ACHN (cell line): Measurements from ENCODE around the gene E4F1.

Experiments used
- DNase-seq: peaks from one replicate; pipeline ENCODE4 v3.0.0-alpha.2; 2015
- in situ Hi-C: cut with HindIII; loops from 2 replicates; pipeline ENCODE4 v1.10.0; 2017; ENCODE audit warnings: low sequenced_read_pairs, low pct_ligation_motif_present, low pct_unique_long_range_greater_than_20kb

The E4F1 gene

GRCh38 chr16:2204416-2205103 lies 18.8 kb upstream of the E4F1 start:
- in situ Hi-C loops: no loop called here
- DNase-seq: no peak

DNA sequence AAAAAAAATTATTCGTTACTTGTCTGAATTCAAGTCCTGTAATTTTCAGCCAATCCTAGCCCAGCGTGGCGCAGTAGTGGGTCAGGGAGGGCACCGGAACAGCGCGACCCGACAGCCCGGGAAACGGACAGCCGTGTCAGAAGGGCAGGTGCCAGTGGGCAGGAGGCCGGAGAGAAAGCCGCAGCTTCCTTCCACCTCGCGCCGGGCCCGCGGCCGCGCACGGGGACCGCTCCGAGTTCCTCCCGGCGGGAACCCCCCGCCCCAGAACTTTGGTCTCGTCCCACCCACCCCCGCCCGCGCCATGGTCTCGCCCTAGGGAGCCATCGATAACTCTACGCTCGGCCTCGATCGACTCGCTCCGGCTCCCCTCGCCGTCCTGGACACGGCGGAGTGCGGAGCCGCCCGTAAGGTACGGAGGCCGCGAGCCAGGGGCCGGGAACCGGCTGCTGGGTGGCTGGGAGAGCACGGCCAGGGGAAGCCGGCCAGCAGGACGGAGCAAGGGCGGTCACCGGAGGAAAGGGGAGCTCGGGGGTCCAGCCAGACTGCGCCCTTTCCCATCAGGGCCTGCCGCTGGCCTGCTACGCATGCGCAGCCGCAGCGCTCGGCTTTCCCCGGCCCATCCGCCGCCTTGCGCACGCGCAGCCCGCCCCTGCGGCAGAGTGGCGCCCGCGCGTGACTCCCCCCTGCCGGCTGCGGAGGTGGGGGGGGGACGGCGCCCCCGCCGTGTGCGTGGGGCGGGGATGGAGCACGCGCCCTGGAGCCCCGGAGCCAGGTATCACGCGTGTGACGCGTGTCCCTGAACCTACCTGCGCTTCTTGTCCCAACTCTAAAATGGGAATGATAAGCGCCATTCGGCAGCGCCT lies 18.1 kb upstream of the E4F1 start, which contains the start of gene MLST8:
Gene MLST8, plus strand, starts transcription at position 351 of the 863 bp plus-strand sequence. CDS start 632 bp downstream, outside the sequence.
- DNase-seq: peak; percentile 88
- in situ Hi-C loops: no loop called here

- in situ Hi-C loops: no loop called here
Observed at GRCh38 chr16:2205967-2206313, 17.5 kb upstream of the E4F1 start.

DNA sequence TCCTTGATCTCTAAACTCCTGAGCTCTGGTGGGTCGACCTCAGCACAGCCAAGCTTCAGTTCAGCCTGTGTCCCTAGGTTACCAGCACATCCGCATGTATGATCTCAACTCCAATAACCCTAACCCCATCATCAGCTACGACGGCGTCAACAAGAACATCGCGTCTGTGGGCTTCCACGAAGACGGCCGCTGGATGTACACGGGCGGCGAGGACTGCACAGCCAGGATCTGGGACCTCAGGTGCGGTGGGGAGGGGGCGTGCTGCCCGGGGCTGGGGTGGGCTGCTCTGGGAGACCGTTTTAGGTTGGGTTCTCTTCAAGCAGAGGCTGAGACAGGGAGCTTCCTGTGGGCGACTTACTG lies 17.0 kb upstream of the E4F1 start:
- in situ Hi-C loops: no loop called here
- no peak for DNase-seq

More at GRCh38 chr16:2205967-2206313, 17.5 kb upstream of the E4F1 start:
- DNase-seq: no peak

DNA sequence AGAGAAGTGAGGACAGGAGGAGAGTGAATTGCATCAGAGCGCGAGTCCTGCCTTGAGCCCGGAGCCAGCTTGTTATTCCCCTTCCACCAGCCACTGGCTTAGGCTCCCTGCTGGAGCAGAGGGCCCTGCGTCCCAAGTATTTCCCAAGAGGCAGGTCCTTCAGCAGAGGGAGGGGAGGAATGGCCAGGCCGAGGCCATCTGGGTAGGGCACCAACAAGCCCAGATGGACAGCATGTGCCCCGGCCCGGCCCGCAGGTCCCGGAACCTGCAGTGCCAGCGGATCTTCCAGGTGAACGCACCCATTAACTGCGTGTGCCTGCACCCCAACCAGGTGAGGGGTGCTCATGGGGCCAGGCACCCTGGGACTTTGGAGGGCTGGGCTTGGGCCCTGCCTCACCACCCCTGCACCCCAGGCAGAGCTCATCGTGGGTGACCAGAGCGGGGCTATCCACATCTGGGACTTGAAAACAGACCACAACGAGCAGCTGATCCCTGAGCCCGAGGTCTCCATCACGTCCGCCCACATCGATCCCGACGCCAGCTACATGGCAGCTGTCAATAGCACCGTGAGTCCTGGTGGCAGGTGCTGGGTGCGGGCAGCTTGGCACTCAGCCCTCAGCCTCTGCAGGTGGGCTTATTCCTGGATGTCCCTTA lies 16.5 kb upstream of the E4F1 start:
- in situ Hi-C loops: no loop called here
- DNase-seq: no peak

DNA sequence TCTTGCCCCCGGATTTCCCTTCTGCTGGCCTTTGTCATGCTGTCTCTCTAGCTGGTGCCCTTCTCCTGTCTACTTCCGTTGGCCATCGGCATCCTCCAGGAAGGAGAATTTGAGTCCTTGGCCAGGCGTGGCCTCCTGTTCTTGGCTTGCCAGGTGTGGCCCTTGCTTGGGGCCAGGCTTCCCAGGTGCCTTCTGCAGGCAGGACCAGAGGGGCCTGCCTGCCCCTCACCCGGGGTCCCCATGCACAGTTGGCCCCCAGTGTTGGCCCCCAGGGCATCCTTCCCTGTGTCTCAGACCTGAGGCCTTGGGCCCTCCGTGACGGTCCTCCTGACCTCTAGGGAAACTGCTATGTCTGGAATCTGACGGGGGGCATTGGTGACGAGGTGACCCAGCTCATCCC lies 15.5 kb upstream of the E4F1 start:
- in situ Hi-C loops: no loop called here
- no peak for DNase-seq

DNA sequence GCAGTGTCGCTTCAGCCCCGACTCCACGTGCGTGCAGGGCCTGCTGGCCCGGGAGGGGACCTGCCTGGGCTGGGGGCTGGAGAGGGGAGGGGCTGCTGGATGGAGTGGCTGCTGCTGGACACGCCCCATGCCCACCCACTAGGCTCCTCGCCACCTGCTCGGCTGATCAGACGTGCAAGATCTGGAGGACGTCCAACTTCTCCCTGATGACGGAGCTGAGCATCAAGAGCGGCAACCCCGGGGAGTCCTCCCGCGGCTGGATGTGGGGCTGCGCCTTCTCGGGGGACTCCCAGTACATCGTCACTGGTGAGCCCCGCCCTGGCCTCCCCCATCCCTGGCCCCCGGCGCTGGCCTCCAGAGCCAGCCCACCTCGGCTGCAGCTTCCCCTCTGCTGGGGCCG lies 15.1 kb upstream of the E4F1 start:
- in situ Hi-C loops: no loop called here

GRCh38 chr16:2208772-2209171 lies 14.6 kb upstream of the E4F1 start:
- DNase-seq: no peak
- in situ Hi-C loops: no loop called here

More for the DNA sequence above, 15.1 kb upstream of the E4F1 start:
- no peak for DNase-seq

GRCh38 chr16:2209258-2210008 lies 14.0 kb upstream of the E4F1 start:
- in situ Hi-C loops: no loop called here
- no peak for DNase-seq

- DNase-seq: no peak
- in situ Hi-C loops: no loop called here
Observed at GRCh38 chr16:2210009-2210332, 13.4 kb upstream of the E4F1 start.

DNA sequence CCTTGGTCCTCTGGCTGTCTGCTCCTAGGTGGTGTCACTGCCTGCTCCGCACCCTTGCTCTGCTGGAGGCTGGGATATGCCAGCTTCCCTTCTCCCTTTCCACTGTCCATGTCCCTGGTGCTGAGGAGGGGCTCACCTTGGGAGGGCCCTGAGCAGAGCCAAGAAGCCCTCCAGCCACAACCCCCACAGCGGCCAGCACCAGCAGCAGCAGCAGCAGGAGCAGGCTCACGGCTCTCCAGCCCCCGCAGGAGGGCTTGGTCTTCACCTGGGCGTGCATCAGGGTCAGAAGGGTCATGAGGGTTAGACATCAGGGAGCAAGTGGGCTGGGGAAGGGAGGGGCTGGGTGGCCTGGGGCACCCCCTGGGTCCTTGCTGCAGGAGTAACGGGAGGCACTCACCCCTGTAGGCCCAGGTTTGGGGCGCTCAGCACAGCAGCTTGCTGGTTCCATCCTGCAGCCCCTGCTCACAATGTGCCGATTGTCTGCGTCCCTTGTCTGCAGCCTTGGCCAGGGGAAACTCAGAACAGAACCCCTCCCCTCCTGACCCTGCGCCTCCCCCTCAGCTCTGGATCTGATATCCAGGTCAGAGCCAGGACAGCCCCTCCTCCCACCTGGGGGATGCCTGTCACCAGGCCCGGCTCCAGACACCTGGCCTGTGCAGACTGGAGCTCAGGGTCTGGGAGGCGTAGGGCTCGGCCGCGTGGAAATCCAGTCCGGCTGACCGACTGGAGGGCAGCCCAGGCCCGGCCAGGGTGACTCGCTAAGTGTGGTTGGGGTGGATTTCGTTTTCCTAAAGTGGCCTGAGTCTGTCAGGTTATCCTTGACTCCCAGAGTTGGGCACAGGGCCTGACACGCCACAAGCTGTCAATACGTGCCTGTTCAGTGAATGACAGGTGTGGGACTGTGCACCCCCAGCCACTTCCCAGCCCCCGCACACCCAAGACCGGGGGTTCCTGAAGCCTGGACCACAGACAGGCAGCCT lies 12.7 kb upstream of the E4F1 start, which contains the start of gene BRICD5:
Gene BRICD5, minus strand, starts transcription at position 478 of the 980 bp plus-strand sequence. Its CDS starts 30 bp downstream, at position 448.
- DNase-seq: no peak
- in situ Hi-C loops: no loop called here

DNA sequence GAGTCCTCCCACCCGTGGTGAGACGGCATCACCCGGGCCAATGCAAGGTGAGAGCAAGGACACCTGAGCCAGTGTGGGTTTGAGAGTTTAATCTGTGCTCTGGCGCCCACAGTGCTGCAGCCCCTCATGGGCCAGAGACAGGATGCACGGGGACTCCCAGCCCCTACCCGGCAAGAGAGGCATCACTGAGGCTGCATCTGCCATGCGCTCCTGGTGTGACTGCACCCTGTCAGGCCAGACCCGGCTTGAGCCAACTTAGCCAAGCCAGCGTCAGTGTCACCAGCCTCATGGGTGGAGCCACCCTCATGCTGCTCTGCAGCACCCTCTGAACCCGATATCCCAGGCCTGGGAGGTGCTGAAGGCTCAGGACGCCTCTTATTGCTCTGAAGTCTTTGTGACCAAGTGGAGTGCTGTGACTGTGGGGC lies 11.5 kb upstream of the E4F1 start:
- in situ Hi-C loops: no loop called here
- no peak for DNase-seq

DNA sequence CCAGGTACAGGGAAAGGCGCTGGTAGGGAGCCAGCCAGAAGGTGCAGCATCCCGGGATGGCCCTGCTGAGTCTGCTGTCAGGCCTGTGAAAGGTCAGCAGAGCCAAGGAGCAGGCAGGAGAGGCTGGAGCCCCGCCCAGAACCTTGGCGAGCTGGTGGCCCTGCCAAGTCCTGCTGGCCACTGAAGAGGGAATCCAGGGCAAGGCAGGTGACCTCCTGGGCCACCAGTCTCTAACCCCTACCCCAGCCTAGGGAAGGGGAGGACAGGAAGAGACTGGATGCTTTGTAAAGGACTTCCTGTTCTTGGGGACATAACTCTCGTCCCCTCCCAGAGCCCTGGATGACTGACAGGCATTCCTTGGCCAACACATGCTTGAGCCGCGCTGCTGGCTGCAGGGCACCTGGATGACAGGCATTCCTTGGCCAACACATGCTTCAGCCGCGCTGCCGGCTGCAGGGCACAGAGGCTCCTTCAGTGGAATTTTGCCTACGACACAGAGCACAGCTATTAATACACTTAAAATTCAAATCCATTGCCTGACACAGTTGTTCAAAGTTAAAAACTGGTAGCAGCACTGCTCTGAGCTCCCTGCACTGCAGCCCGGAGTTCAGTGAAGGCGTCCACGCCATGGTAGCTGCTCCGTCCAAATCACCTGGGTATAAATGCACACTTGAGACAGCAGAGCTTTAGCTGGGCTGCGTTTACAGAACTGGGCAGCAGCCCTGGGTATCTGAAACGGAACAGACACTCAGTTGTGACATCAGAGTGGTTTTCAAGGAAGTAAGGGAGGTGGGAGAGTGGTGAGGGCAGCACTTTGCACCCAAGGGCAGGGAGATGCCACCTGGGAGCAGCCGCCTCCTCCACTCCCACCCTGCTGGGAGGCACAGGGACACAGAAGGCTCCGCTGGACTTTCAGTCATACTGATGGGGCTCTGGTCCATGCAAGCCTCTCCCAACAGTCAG lies 10.7 kb upstream of the E4F1 start:
- DNase-seq: no peak
- in situ Hi-C loops: no loop called here

DNA sequence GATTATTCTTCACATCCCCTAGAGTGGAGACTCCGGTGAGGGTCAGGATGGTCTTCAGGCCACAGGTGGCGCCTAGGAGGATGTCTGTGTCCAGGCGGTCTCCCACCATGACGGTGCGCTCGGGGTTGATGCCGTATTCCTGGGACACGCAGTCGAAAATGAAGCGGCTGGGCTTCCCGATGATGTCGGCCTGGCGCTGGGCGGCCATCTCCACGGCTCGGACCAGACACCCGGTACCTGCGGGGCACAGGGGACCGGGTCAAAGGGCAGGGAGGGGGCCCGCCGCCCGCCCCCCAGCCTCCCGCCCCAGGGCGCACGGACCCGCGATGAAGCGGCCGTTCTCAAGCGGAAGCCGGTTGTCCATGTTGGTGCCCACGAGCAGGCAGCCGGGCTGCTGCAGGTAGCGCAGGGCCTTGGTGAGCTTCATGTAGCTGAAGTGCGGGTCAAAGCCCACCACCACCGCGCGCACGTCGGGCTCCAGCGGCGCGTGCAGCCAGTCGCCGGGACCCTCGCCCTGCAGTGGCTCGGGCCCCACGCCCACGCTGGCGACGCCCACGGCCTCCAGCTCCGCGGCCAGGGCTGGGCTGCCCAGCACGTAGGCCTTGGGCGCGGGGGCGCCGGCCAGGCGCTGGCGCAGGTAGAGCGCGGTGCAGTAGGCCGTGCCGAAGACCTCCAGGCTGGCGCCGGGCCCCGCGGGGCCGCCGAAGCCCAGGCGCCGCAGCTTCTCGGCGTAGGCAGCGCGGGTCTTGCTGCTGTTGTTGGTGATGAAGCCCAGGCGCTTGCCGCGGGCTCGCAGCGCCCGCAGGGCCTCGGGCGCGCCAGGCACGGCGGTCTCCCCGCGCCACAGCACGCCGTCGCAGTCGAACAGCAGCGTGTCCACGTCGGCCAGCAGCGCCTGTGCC lies 9.3 kb upstream of the E4F1 start:
- in situ Hi-C loops: no loop called here
- DNase-seq: peak; percentile 29

- no peak for DNase-seq
- in situ Hi-C loops: no loop called here
Observed at GRCh38 chr16:2214719-2214968, 8.7 kb upstream of the E4F1 start, which contains the start of gene PGP. Gene PGP, minus strand, starts transcription at chr16:2214840. Its CDS starts 63 bp downstream, at chr16:2214777.

DNA sequence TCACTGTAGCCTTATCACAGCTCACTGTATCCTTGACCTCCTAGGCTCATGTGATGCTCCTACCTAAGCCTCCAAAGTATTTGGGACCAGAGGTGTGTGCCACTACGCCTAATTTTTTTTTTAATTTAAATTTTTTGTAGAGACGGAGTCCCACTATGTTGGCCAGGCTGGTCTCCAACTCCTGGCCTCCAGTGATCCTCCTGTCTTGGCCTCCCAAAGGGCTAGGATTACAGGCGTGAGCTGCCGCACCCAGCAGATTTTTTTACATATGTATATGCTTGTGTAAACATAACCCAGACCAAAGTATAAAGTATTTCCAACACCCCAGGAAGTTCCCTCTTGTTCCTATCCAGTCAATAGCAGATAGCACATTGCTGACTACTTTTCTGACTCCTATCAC lies 7.1 kb upstream of the E4F1 start:
- no peak for DNase-seq
- in situ Hi-C loops: no loop called here
